Fibroblast of pulmonary artery (primary cell): ENCODE measurements around the gene KRTAP10-2.
"Not testable (repeated sequence)": the region's sequence is repeated elsewhere in the genome, so short reads cannot be mapped to it uniquely, and the experiment has no call there.

ENCODE experiments used
- DNase-seq: peaks from one replicate; pipeline ENCODE4 v3.0.0-alpha.2; 2010; ENCODE audit warnings: low read depth
- H3K4me3 ChIP-seq: replicated peaks from 2 replicates; pipeline ENCODE4 v1.5.1; 2011; ENCODE audit warnings: low read depth, mild to moderate bottlenecking, control low read depth, low read length, moderate library complexity
- TF ChIP-seq, protein P1 (sequence below): IDR thresholded peaks from 2 replicates; pipeline ENCODE4 v1.5.1; 2011; ENCODE audit warnings: mild to moderate bottlenecking, control low read depth, low read length, inconsistent platforms; ENCODE audit errors: missing control alignments

The KRTAP10-2 gene

DNA sequence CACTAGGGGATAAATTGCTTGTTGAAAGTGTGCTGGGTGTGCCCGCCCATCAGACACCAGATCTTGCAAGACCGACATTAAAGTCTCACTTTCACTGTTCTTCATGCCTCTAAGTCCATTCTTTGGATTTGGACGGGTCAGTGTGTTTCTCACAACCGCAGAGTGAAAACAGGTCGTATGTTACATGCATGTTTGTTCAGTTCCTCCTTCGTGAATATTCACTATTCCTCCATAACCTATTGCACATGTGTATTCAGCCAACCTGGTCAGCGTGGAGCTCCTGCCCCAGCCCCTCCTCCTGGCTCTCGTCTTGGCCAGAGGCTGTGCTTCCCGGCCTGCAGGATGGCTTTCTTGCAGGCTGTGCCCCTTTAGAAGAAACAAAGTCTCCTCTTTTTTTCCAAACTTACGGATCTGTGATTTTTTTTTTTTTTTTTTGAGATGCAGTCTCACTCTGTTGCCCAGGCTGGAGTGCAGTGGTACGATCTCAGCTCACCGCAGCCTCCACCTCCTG is 43.2 kb upstream of the KRTAP10-2 start:
- DNase-seq: no peak
- no peak overlapping the region for H3K4me3 ChIP-seq
- TF ChIP-seq, protein P1, sequence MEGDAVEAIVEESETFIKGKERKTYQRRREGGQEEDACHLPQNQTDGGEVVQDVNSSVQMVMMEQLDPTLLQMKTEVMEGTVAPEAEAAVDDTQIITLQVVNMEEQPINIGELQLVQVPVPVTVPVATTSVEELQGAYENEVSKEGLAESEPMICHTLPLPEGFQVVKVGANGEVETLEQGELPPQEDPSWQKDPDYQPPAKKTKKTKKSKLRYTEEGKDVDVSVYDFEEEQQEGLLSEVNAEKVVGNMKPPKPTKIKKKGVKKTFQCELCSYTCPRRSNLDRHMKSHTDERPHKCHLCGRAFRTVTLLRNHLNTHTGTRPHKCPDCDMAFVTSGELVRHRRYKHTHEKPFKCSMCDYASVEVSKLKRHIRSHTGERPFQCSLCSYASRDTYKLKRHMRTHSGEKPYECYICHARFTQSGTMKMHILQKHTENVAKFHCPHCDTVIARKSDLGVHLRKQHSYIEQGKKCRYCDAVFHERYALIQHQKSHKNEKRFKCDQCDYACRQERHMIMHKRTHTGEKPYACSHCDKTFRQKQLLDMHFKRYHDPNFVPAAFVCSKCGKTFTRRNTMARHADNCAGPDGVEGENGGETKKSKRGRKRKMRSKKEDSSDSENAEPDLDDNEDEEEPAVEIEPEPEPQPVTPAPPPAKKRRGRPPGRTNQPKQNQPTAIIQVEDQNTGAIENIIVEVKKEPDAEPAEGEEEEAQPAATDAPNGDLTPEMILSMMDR: no peak

DNA sequence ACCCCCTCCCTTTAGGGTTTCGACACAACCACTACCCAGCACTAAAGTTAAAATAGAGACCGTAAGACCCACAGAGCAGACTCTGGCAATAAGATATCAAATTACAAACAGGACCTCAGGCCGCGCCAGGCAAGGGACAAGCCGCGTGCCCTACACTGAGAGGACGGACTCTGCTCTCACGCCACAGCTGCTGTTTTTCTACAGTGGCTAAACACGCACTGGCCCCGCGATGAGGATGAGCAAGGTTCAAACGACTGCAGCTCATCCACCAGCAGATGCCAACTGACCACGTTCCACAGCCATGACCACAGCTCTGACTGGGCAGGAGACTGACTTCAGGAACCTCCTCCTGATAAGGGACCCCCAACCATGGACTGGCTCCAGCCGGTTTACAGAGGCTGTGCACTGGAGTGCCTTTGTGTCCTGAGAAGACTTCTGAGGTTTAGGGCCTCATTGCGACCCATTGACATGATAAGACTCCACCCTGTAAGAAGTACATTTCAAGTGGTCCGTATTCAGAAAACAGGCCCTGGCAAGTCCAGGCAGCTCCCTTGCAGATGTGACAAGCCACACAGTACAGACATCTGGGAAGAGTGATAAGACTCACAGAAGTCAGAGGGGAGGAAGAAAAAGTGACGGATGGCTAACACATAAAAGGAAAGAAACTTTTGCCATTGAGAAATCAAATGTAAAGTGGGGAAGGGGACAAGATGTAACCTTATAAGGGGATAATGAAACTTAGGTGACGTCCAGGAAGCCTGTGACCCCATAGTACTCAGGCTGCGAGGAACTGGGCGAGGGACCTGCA is 42.5 kb upstream of the KRTAP10-2 start:
- no peak overlapping the region for H3K4me3 ChIP-seq
- TF ChIP-seq, protein P1: no peak
- no peak for DNase-seq

DNA sequence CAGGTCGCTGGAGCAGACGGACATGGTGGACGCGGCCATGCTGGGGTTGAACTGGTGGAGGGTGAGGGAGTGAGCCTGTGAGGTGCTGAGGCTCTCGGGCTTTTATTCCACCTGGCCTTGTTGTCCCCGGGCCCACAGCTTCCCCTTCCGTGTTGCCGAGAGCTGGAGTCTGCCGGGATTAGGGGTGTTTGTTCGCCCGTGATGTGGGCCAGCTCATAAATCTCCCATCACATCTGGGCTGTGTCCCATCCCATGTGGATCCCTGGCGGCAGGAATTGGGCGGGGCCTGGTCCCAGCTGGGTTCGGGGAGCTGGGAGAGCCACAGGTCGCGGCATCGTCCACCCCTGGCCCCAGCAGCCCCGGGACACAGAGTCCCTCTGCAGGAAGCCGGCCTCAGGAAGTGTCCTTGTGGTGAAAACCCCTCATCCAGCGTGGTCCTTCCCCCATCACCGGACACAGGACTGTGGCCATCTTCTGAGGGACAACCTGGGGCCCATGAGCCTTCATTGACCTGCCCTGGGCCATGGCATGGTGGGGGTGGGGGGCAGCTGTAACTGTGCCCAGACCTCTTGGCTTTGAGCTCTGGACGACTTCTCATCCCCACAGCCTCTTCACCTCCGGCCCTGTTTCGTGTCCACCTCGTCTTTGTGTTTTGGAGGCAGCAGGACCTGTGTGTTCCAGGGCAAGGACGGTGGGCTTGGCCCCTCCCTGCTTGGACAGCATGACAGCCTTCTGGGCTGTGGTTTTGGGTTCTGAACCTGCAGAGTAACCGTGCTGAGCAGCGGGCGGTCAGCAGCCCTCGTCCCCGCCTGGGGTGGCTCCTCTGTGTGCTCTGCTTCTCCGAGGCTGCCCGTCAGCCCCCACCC is 41.4 kb upstream of the KRTAP10-2 start, which contains the start of gene KRTAP10-6:
TSS of gene KRTAP10-6 (minus strand) at position 60 of the 866 bp plus-strand sequence. CDS start at position 39, 21 bp downstream.
- DNase-seq: no peak
- TF ChIP-seq, protein P1: no peak
- no peak within 1 kb of the TSS for H3K4me3 ChIP-seq

DNA sequence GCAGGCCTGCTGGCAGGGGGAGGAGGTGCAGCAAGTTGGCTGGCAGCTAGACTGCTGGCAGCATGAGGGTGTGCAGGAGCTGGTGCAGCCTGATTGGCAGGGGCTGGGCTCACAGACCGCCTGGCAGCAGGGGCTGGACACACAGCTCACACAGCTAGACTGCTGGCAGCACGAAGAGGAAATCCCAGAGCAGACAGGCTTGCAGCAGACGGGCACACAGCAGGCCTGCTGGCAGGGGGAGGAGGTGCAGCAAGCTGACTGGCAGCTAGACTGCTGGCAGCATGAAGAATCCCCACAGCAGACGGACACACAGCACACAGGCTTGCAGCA is 40.5 kb upstream of the KRTAP10-2 start:
- DNase-seq, H3K4me3 ChIP-seq: not testable (repeated sequence)

DNA sequence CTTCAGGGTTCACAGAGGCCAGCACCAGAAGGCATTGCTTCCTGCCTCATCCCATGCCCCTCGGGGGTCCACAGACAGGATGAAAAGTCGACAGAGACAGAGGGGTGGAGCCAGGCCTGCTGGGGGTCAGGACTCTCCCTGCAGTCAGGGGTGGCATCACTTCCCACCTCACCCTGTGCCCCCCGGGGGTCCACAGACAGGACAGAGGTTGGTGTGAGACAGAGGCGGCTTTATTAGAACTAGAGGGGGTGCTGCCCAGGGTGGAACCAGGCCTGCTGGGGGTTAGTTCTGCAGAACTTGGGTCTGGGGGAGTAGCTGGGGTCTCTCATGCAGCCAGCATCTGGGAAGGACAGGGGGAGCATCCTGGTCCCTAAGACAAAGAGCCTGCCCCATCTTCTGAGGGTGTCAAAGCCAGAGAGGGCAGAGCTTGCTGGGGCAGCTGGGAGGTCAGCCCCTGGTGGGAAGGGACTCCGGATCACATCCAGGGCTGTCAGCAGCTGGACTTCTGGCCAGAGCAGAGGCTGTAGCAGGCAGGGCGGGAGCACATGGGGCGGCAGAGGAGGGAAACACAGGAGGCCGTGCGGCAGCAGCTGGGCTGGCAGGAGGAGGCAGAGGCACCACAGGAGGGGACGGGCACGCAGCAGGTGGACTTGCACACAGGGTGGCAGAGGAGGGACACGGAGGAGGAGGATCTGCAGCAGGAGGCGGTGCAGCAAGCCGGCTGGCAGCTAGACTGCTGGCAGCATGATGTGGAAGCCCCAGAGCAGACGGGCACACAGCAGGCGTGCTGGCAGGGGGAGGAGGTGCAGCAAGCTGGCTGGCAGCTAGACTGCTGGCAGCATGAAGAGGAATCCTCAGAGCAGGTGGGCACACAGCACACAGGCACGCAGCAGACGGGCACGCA is 39.8 kb upstream of the KRTAP10-2 start:
- DNase-seq, H3K4me3 ChIP-seq: not testable (repeated sequence)

DNA sequence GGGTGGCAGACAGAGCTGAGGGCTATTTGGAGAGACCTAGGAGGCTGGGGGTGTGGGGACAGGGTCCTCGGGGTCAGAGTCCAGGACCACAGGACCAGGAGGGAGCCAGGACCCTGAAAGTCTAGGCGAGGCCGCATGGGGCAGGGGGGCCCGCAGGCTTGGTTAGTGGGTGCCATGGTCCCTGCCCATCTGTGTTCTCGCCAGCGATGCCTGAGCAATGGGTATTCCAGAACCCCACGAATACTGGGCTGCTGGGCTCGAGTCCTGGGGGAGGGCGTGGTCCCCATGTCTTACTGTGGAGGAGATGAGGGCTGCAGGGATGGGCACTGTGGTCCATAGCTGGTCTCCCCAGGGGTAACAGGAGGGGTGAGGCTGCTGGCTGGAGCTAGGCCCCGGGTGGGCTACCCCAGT is 39.0 kb upstream of the KRTAP10-2 start:
- TF ChIP-seq, protein P1: no peak
- no peak overlapping the region for H3K4me3 ChIP-seq
- no peak for DNase-seq

DNA sequence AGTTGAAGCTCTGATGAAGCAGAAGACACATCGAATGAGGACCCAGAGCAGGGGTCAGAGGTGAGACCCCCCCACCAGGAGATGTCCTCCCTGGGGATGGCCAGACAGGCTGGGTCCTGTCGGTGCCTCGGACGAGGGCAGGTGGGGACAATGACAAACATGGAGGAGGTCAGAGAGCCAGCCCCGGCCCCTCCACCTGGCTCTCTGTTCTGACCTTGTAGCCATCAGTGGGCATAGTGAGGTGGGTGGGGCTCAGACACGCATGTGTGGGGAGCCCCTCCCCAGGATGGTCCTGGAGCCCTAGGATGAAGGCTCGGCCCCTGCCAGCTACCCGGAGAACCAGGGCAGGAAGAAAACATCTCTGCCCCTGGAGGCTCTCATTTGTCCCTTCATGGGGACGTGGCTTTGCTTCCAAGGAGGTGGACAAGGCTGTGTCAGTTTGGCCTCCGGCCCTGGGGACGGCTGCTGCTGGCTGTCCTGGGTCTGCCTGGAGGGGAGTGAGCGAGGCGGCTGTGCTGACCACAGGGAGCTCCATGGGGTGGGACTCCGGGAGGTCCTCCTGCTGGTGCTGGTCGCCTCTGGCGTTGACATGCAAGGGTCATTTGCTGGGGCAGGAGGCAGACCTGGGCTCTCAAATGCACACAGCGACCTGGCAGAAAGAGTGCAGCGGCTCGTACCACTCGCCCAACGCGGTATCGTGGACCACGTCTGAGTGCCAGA is 38.4 kb upstream of the KRTAP10-2 start:
- TF ChIP-seq, protein P1: no peak
- DNase-seq: no peak
- no peak overlapping the region for H3K4me3 ChIP-seq
